Stimulated activated CD8-positive, alpha-beta memory T cell treated with anti-CD3 and anti-CD28 coated beads, Interleukin-2, amount 100 ng/mL, for 48 hours (primary cell): ENCODE results near the gene GCK.
"Not testable (repeated sequence)": the region's sequence is repeated elsewhere in the genome, so short reads cannot be mapped to it uniquely, and the experiment has no call there.

Experiments used
- DNase-seq, 2 donors: peaks; one replicate each; pipeline ENCODE4 v3.0.0-alpha.2; 2020; ENCODE audit warnings: low read depth in 2 of 2

The GCK gene

GRCh38 chr7:44180631-44181030, 8.6 kb downstream of the GCK start:
- DNase-seq: no peak

DNA sequence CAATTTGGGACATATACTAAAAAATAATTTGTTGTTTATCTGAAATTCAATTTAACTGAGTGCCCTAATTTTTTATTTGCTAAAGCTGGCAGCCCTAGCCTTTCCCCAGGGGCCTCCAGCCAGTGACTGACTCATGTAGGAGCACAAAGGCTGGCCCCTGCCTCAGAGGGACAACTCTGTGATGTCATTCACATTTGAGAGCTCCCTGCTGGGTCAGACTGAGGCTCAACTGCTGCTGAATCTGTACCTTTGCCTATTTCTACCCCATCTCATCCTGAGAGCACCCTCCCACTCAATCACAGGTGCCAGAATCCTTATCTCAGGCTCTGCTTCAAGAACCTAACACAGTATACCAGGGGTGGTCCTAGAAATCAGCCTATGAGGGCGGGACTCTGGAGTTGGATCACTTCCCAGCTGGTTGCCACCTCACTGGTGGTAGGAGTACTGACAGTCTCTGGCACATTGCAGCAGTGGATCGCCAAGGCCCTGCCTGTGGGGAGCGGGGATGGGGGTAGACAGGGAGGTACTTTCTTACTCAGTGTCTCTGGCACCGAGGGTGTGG, 11.6 kb downstream of the GCK start:
- DNase-seq: no peak

GRCh38 chr7:44176486-44176885, 12.8 kb downstream of the GCK start:
- no peak for DNase-seq

- no peak for DNase-seq
These were observed 13.5 kb downstream of the GCK start for GRCh38 chr7:44175730-44176129.

- DNase-seq: not testable (repeated sequence)
These were observed 14.6 kb downstream of the GCK start for GRCh38 chr7:44174694-44174948.

- no peak for DNase-seq
These were observed 15.1 kb downstream of the GCK start for GRCh38 chr7:44173911-44174693.

GRCh38 chr7:44172803-44173424, 16.3 kb downstream of the GCK start:
- no peak for DNase-seq

GRCh38 chr7:44172352-44172751, 16.9 kb downstream of the GCK start:
- no peak for DNase-seq

DNA sequence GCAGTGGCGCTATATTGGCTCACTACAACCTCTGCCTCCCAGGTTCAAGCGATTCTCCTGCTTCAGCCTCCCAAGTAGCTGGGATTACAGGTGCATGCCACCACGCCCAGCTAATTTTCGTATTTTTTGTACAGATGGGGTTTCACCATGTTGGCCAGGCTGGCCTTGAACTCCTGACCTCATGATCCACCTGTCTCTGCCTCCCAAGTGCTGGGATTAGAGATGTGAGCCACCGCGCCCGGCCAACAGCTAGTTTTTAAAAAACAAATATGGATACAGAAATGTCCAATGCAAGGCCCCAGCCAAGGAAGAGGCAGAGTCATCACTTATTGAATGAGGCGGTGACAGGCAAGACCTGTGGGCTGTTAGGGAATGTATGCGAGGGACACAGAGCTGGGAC, 17.3 kb downstream of the GCK start:
- DNase-seq: not testable (repeated sequence)

- DNase-seq: no peak
These were observed 21.3 kb downstream of the GCK start for GRCh38 chr7:44167920-44168319.

DNA sequence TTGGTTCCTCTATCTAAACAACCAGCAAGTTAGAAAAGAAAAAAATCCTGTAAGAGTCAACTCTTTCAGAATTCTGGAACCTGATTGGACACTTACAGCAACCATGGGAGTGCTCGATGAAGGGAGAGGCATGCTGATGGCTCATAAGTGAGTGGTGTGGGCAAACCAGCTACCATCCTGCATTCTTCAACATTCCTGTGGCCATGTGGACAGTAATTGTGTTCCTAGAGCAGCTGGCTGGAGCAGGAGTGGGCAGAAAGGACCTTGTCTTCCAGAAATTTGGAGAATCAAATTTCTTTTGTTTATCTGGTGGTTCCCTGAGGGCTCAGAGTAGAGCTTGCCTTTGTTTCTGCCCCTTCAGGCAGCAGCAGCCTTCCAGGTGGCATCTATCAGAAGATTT, 25.6 kb downstream of the GCK start:
- no peak for DNase-seq

DNA sequence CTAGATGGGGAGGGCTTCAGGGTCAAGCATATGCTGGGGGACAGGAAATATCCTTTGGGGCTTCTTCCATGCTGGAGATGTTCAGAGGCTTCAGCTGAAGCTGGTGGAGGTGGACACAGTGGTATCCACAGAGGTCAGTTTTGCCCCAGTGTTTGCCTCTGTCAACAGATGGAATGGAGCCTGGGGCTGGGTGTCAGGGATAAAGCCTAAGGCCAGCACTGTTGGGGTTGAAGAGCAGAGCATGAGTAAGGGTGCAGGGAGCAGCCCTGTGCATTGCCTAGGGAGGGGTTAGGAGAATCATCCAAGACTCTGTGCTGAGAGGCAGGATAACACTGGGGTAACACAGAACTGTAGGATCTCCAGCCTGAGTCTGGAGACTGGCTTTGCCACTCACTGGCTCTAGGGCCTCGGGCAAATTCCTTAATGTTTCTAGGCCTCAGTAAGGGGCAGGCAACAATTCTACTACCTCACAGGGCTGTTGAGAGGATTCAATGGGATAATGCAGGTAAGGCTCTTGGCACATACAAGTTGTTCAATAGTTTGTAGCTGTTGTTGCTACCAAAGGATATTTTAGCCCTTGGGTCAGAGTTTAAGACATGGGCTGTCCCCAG, 26.3 kb downstream of the GCK start:
- no peak for DNase-seq

DNA sequence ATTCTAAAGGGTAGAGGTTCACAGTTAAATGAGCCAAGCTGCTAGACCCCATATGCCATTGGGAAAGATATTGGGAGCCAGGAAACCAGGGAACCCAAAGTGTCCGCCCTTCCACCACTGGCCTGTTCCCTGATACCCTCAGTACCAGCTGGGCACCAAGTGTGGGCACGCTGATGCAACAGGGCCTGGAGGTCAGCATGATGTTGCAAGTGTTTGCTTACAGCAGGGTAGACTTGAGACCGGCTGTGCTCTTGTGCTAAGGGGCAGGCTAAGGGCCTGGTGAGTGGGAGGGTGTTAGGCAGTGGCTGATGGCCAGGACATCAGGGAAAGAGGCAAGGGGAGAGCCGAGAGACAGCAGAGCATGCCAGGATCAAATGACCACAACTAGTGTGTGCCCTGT, 27.1 kb downstream of the GCK start:
- DNase-seq: no peak

DNA sequence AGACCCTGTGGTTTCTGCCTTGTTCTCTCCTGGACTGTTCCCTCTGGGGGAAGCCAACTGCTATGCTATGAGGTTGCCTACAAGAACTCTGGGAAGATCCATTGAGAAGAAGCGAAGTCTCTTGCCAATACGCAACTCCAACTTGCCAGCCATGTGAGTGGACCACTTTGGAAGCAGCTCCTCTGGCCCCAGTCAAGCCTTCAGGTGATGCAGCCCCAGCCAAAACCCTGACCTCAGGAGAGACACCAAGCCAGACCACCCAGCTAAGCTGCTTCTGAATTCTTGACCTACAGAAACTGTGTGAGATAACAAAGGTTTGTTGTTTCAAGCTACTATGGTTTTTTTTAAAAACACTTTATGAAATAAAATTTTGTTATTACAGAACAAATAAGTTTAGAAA, 27.9 kb downstream of the GCK start:
- DNase-seq: no peak

DNA sequence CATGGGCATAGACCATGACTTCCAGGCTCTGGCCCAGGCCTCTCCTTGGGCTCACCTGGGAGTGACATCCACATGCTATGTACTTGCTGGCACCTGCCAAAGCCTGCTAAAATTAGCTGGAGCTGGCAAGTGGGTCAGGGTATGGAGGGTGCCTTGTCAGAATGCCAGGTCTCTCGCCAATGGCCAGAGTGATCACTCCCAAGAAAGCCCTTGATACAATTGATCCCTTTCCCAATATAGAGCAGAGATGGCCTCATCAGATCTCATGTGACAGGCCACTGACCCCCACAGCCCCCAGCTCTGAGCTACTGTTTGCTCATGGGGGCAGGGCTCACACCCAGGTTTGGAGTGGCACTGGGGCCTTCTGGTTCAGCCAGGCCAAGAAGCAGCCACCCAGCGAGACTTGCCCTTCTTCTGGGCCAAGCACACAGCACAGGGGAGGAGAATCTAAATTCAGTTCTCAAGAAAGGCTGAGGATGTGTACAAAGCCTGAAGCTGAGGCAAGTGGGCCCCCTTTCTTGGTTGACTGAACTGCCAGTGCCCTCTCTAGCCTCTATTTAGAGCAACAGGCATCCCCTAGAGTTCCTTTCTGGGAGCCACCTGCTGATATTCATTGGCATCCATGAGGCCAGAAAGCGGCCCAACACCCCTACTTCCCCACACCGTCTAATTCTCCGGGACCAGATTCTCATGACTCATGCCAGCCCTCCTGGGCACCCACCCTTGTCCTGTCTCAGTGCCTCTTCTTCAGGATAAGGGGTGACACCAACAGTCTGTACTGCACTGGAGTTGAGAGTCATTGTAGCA, 29.2 kb downstream of the GCK start:
- no peak for DNase-seq

- DNase-seq: no peak
These were observed 30.2 kb downstream of the GCK start for GRCh38 chr7:44158873-44159631.

DNA sequence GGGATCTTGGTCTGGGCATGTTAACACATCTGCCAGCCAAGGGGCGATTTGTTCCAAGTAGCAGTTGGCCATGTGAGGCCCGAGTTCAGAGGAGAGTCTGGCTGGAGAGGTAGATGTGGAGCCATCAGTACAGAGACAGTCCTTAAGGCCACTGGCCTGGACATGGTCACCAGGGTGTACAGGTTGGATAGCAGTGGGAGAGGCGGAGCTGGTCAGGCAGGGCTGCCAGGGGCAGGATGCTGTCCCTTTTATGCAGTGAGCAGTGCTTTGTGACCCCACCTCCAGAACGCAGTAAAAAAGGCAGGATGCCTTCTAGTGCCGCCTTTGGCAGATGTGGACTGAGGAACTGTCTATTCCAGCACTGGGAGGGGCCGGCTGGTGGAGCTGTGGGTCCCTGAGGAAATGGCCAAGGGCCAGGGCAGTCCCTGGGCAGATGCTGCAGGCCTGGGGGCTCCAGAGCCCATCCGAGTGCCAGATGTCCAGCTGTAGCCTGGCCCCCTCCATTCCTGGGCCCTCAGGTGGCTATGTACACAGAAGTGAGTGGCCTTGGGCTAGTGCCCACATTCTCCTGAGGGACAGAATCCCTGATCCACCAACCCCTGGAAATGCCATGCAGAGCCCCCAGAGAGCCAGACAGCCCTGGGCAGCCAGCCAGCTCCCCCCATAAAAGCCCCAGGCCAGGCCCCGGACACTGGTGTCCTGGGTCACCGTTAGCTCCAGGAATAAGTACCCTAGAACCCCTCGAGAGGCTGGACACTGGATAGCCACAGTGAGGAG, 31.0 kb downstream of the GCK start:
- no peak for DNase-seq

DNA sequence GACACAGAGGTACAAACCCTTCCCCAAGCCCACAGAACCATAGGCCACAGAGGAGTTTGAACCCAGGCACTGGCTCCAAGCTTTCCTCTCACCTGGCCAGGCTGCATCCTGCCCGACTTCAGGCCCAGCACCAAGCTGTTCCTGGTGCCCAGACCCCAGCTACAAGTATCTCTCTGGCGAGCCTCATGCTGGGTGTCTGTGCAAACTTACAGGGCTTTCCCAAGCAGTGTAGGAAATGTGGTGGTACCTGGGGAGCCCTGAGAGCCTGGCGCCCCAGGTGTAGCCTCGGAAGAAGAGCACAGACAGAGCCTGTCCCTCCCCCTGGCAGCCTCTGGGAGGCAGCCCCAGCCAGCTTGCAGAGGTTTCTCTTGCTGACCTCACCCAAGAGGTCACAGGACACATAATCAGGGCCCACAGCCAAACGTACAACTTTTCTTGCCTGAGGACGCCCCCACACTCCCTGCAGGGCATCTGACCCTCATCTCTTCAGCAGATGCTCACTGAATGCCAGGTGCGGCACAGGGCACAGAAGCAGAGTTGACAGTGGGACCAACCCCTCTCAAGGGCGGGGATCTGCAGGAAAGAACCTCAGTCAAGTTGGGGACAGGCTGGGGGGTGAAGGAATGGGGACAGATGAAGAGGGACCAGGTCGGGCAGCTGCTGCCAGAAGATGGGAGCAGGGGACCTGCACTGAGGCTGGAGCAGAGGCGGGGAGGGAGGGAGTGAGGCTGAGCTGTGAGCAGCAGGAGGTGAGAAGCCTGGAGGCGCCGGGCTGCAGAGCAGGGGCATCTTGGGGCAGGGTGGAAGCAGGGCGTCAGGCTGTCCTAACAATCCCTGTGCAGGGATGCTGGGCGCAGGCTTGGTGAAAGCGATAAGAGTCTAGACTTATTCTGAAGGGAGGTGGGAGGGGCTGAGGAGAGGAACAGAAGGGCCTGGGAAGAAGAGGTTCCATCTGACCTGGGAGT, 31.8 kb downstream of the GCK start:
- DNase-seq: no peak

GRCh38 chr7:44156453-44157010, 32.7 kb downstream of the GCK start:
- no peak for DNase-seq
